ENCODE measurements around the gene RNF26. TPM values are rescaled to one million over a fixed set of nuclear protein-coding genes. Genes with fewer than 3 reads are reported as not detected.

Gene RNF26
- total and polyA plus RNA-seq, 2 donors (not counting 3 experiments of a cell fraction or from before 2014, with no cell fraction given) = 40.1 to 43.8 TPM

- no peaks in the 10 kb centered on the region for H4K20me1 ChIP-seq (replicated peaks; ENCODE audit: control insufficient read depth, extremely low read depth, insufficient read depth, low read length)
- H3K9me1 ChIP-seq (replicated peaks; ENCODE audit: control insufficient read depth, extremely low read depth, insufficient read depth, low read length) = no peaks in the 10 kb centered on the region
- peak overlapping the region; percentile 81 for H3K9ac ChIP-seq (replicated peaks; ENCODE audit: extremely low read depth, insufficient read depth, low read length)
- peak; percentile 49 for DNase-seq (ENCODE audit: low read depth, low spot score)
- H3K4me2 ChIP-seq (ENCODE audit: insufficient read depth, low read length) = peak overlapping the region; percentile 62
- no TSS peak for BruUV-seq (replicated peaks)
- peak; percentile 77 for FAIRE-seq
- H3K79me2 ChIP-seq (ENCODE audit: control insufficient read depth, insufficient read depth, low read length) = peaks cover 64% of the 10 kb centered on the region
- H3K27me3 ChIP-seq (ENCODE audit: control insufficient read depth in 2 of 2, insufficient read depth in 2 of 2, low read length in 2 of 2) = no peaks in the 10 kb centered on the region
- POLR2A ChIA-PET = interaction anchor here (1.0 to 1.1 kb wide), 2 partner anchors 9 to 23 kb away, joined by 4 to 6 read pairs; no protein-coding TSS in a partner anchor
- peak overlapping the region; percentile 80 for H3K27ac ChIP-seq (ENCODE audit: insufficient read depth, low read depth, low read length)
- intact Hi-C loops (cut with micrococcal nuclease) = loop anchor here (1.0 to 5.0 kb wide), 3 partner anchors 8 to 403 kb away; partner anchors contain the start of gene VPS11
- CTCF ChIA-PET = interaction anchor here (0.7 to 15.9 kb wide), 7 partner anchors 8 to 59 kb away, joined by 3 to 301 read pairs (median 5); partner anchors contain the start of genes C1QTNF5 and RNF26
- H3K9me3 ChIP-seq (replicated peaks; ENCODE audit: control insufficient read depth, insufficient read depth, low read length) = no peaks in the 10 kb centered on the region
- H2AFZ ChIP-seq (ENCODE audit: low read depth, low read length) = no peak overlapping the region
- dilution Hi-C loops (cut with MboI; ENCODE audit: extremely low pct_ligation_motif_present, low sequenced_read_pairs) = no loop called here
- H3K4me1 ChIP-seq (ENCODE audit: control insufficient read depth, extremely low read depth, insufficient read depth, low read length) = peaks cover 44% of the 10 kb centered on the region
- H3K36me3 ChIP-seq (ENCODE audit: control insufficient read depth in 2 of 2, extremely low read depth in 1 of 2, insufficient read depth in 2 of 2, low read length in 2 of 2) = peaks cover 14 to 40% of the 10 kb centered on the region in 2 experiments
- TF ChIP-seq POLR2A (IDR thresholded peaks at IDR 0.05; ENCODE audit: low read depth, low read length) = no peak
- TF ChIP-seq, protein P1, sequence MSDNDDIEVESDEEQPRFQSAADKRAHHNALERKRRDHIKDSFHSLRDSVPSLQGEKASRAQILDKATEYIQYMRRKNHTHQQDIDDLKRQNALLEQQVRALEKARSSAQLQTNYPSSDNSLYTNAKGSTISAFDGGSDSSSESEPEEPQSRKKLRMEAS (IDR thresholded peaks at IDR 0.05; ENCODE audit: insufficient read depth, insufficient read length) = no peak
- TF ChIP-seq GATA2 (IDR thresholded peaks at IDR 0.05; ENCODE audit: insufficient read depth, insufficient read length, low read depth, low read length) = no peak
- TF ChIP-seq POLR2AphosphoS5 (IDR thresholded peaks at IDR 0.05; ENCODE audit: insufficient read depth, low read depth, low read length) = peak; percentile 36
- TF ChIP-seq FOS (IDR thresholded peaks at IDR 0.05; ENCODE audit: borderline replicate concordance, insufficient read depth, low read length) = peak; percentile 42
- no peak for TF ChIP-seq MYC (IDR thresholded peaks at IDR 0.05; ENCODE audit: low read depth, low read length)
- peak; percentile 16 to 46 for TF ChIP-seq CTCF (IDR thresholded peaks at IDR 0.05; ENCODE audit: extremely low read depth in 1 of 2, insufficient read depth in 1 of 2, low read depth in 1 of 2, low read length in 2 of 2)
- no peak for TF ChIP-seq EZH2 (IDR thresholded peaks at IDR 0.05; ENCODE audit: borderline replicate concordance, low read depth, low read length, severe bottlenecking)
- TF ChIP-seq JUN (IDR thresholded peaks at IDR 0.05; ENCODE audit: borderline replicate concordance, insufficient read depth, insufficient read length, low read depth) = no peak
- H3K4me3 ChIP-seq (replicated peaks in 1 of 3; ENCODE audit: insufficient read depth in 1 of 3, low read depth in 1 of 3, low read length in 3 of 3) = peak overlapping the region; percentile 87 to 93 (median 89)
Measured at GRCh38 chr11:119315131-119316015, 19.0 kb upstream of the RNF26 start.
